Posterior vena cava (tissue), 2 donors: ENCODE measurements around the gene SURF2. TPM values are rescaled to one million over a fixed set of nuclear protein-coding genes. Genes with fewer than 3 reads are reported as not detected.

ENCODE experiments used
- total RNA-seq, 2 donors: library from RNA; stranded (reverse); fragmentation: NEBNext Ultra II Directional; extraction: Animal tissue kit (Norgen Biotek cat#: 25700); gene quantifications; one replicate each; pipeline ENCODE4 v1.2.1, GENCODE V29; 2021
- donor health status: DM: yes; HTN: yes; CAD: no.
- donor health status: DM: yes; HTN: yes; CAD: no.

The SURF2 gene
- total RNA-seq, 2 donors from 2014 or later: 11.8 to 12.0 TPM

Other genes with a start within 250 kb of the SURF2 start
- 10 to 100 TPM; 27.6 to 28.3 TPM for gene RALGDS, start 235.3 kb upstream of the SURF2 start, total RNA-seq
- gene GBGT1, start 192.6 kb upstream of the SURF2 start, total RNA-seq: 10 to 100 TPM; 14.2 to 19.9 TPM
- gene OBP2B, start 147.3 kb upstream of the SURF2 start, total RNA-seq: not detected
- 1 to 10 TPM; 1.5 to 2.1 TPM for gene ABO, start 81.3 kb upstream of the SURF2 start, total RNA-seq
- 10 to 100 TPM; 11.5 to 12.0 TPM for gene SURF6, start 20.4 kb upstream of the SURF2 start, total RNA-seq
- gene MED22, start 8.4 kb upstream of the SURF2 start, total RNA-seq: 10 to 100 TPM; 28.6 to 28.9 TPM
- 1,000 to 10,000 TPM; 1,252 to 1,287 TPM for gene RPL7A, start 8.3 kb upstream of the SURF2 start, total RNA-seq
- 10 to 100 TPM; 27.7 to 30.2 TPM for gene SURF1, start 63 bp upstream of the SURF2 start, total RNA-seq
- gene SURF4, start 19.5 kb downstream of the SURF2 start, total RNA-seq: 100 to 1,000 TPM; 130 TPM
- gene STKLD1, start 19.8 kb downstream of the SURF2 start, total RNA-seq: 1 to 10 TPM in 1 of 2 donors, under 1 TPM in 1; 0.57 to 1.2 TPM
- 10 to 100 TPM; 10.4 to 11.1 TPM for gene REXO4, start 61.5 kb downstream of the SURF2 start, total RNA-seq
- 1 to 10 TPM in 1 of 2 donors, under 1 TPM in 1; 0.48 to 1.8 TPM for gene ADAMTS13, start 65.8 kb downstream of the SURF2 start, total RNA-seq
- gene CACFD1, start 103.4 kb downstream of the SURF2 start, total RNA-seq: 10 to 100 TPM; 11.7 to 13.4 TPM
- gene SLC2A6, start 122.5 kb downstream of the SURF2 start, total RNA-seq: 1 to 10 TPM; 3.2 to 4.0 TPM
- gene MYMK, start 168.4 kb downstream of the SURF2 start, total RNA-seq: not detected
- 10 to 100 TPM in 1 of 2 donors, 1 to 10 TPM in 1; 5.5 to 11.3 TPM for gene ADAMTSL2, start 178.2 kb downstream of the SURF2 start, total RNA-seq